HG03457 (cell line): ENCODE results near the gene NBPF11.
"Not testable (repeated sequence)": the region's sequence is repeated elsewhere in the genome, so short reads cannot be mapped to it uniquely, and the experiment has no call there.

ENCODE experiments used
- ATAC-seq: cut with Tn5 transposase; IDR thresholded peaks from one replicate; pipeline ENCODE4 v1.9.1; 2021; ENCODE audit warnings: moderate number of reproducible peaks; ENCODE audit not compliant: unreplicated experiment

Gene NBPF11

GRCh38 chr1:148150014-148150413 lies 2.1 kb downstream of the NBPF11 start:
- not testable (repeated sequence) for ATAC-seq

DNA sequence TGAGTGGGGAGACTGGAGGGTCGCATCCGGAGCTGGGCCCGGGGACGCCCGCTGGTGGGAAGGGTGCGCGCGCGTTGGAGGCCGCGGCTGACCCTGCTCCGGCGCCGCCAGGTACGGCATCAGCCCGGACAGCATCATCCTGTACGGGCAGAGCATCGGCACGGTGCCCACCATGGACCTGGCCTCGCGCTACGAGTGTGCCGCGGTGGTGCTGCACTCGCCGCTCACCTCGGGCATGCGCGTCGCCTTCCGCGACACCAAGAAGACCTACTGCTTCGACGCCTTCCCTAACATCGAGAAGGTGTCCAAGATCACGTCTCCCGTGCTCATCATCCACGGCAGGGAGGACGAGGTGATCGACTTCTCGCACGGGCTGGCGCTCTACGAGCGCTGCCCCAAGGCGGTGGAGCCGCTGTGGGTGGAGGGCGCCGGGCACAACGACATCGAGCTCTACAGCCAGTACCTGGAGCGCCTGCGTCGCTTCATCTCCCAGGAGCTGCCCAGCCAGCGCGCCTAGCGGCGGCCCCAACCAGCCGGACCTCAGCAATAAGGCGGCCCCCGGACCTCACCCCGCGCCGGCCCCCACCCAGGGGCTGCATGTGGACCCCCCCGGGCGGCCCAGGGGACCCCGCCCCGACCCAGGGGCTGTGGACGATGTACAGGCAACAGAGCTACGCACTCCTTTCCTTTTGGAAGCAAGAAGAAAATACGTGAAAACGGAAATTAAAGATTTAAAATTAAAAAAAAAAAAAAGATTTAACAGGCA lies 2.8 kb downstream of the NBPF11 start:
- ATAC-seq: not testable (repeated sequence)

DNA sequence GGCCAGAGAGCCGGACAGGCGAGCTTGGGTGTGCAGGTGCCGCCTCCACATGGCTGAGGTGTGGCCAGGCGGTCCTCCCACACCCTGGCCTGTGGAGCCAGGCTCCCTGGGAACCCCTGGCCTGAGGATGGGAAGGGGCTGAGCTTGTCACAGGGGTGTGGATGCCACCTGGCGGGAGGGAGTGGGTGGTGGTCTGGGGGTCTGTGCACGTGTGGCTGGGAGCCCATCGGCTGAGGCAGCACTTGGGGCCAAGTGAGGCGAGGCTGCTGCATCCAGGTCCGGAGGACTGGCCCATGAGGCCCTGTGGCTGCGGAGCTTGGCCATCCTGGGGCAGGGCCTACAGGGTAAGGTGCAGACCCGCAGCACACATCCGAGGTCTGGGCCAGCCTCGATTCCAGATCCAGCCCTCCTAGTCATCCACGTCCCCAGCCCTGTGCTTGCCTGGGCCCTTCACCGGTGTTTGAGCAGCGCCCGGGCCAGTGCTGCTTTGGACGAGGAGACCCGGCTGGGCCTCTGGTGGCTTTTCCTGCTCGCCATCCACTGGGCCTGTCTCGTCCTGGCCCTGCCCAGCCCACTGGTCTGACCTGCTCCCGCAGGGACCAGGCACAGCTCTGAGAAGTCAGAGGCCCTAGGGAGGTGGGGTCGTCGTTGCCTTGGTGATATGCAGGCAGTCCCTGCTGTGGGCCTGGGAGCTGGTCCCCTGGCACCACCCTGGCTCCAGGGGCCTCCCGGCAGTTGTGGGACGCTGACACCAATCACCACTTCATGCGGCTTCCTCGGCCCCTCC lies 4.8 kb downstream of the NBPF11 start:
- not testable (repeated sequence) for ATAC-seq

DNA sequence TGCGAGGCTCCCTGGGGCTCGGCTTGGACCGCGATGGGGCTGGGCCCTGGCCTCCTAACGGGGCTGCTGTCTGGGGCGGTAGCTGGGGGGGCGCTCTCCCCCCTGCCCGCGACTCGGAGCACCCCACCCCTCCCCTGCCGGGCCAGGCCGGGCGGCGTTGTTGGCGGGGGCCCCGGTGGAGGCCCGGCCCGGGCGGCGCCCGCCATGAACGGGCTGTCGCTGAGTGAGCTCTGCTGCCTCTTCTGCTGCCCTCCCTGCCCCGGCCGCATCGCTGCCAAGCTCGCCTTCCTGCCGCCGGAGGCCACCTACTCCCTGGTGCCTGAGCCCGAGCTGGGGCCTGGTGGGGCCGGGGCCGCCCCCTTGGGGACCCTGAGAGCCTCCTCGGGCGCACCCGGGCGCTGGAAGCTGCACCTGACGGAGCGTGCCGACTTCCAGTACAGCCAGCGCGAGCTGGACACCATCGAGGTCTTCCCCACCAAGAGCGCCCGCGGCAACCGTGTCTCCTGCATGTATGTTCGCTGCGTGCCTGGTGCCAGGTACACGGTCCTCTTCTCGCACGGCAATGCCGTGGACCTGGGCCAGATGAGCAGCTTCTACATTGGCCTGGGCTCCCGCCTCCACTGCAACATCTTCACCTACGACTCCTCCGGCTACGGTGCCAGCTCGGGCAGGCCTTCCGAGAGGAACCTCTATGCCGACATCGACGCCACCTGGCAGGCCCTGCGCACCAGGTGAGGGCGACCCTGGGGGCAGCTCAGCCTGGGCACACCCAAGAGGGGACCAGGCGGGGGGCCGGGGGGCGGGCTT lies 5.7 kb downstream of the NBPF11 start:
- ATAC-seq: not testable (repeated sequence)

GRCh38 chr1:148143223-148143622 lies 8.9 kb downstream of the NBPF11 start:
- not testable (repeated sequence) for ATAC-seq

GRCh38 chr1:148141936-148142335 lies 10.1 kb downstream of the NBPF11 start:
- ATAC-seq: not testable (repeated sequence)

- ATAC-seq: not testable (repeated sequence)
Observed at GRCh38 chr1:148138606-148139005, 13.5 kb downstream of the NBPF11 start.

GRCh38 chr1:148122341-148122740 lies 29.7 kb downstream of the NBPF11 start:
- ATAC-seq: not testable (repeated sequence)

DNA sequence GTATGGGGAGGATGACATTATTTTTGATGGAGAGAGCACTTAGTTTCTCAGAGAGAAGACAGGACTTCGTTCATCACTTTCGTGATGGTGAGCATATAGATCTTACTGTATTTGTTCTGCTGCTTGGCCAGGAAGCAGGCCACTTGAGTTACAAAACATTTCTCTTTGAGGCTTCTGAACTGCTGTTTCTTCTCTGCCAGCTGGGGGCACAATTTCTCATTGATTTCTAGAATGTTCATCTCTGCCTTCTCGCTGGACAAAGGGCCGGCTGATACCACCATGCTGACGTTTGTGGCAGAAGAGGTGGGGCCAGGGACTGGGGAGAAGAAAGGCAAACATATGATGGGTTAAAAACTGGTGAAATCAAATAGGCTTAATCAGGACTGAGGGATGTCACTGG lies 31.7 kb downstream of the NBPF11 start:
- not testable (repeated sequence) for ATAC-seq

- not testable (repeated sequence) for ATAC-seq
Observed at GRCh38 chr1:148095732-148096131, 56.3 kb downstream of the NBPF11 start.

GRCh38 chr1:148086196-148086595 lies 65.9 kb downstream of the NBPF11 start:
- ATAC-seq: not testable (repeated sequence)

GRCh38 chr1:148081205-148081604 lies 70.9 kb downstream of the NBPF11 start:
- ATAC-seq: not testable (repeated sequence)

- not testable (repeated sequence) for ATAC-seq
Observed at GRCh38 chr1:148078632-148079519, 73.2 kb downstream of the NBPF11 start.

DNA sequence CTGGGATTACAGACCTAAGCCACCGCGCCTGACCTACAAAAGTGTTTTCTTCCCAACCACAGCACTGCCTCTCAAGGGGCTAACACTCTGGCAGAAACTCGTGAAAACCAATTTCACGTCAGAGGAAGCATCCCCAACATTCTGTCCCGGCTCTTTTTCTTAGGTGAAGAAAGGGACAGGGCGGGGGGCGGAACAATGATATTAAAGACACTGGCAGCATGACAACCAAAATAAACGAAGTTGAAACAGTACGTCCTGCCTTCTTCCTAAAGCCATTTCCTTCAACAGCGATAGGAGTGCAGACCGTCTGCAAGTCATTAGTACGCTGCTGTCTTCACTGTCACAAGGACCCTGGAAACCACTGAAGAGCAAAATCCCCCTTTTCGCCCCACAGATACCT lies 74.0 kb downstream of the NBPF11 start:
- ATAC-seq: not testable (repeated sequence)

DNA sequence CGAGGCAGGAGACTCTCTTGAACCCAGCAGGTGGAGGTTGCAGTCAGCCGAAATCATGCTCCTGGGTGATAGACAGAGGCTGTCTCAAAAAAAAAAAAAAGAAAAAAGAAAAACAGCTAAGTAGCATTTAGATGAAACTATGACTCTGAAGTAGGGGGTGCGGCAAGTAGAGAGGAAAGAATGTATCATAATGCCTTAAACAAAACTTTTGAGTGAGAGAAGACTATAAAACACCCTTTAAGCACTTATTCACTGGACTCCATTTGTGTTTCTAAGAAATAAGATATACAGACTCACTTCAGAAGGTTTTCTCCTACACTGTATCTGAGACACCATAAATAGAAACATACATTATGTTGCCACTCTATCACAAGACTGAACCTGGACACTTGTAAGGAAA lies 74.6 kb downstream of the NBPF11 start:
- not testable (repeated sequence) for ATAC-seq

DNA sequence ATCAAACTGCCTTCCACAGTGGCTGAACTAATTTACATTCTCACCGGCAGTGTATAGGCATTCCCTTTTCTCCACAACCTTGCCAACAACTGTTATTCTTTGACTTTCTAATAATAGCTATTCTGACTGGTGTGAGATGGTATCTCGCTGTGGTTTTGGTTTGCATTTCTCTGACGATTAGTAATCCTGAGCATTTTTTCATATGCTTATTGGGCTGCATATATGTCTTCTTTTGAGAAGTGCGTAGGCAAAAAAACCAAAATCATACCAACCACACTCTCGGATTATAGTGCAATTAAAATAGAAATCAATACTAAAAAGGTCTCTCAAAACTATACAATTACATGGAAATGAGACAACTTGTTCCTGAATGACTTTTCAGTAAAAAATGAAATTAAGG lies 78.7 kb downstream of the NBPF11 start:
- ATAC-seq: not testable (repeated sequence)

DNA sequence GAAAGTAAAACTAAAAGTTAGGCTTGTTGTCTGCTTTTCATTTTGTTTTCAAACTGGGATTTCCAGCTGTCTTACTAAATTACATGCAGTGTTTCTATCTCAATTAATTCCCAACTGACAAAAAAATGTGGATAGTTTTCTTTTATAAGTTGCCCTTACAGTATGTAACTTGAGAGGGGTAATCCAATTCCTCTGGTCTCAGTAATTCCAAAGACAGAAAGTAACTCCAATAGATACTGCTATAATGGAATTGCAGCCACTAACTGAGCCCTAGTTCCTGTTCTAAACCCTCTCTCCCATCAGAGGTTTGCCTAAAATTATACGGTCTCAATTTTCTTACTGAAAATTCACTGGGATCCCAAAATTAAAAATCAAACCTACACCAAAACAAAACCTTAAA lies 83.5 kb downstream of the NBPF11 start:
- ATAC-seq: not testable (repeated sequence)

DNA sequence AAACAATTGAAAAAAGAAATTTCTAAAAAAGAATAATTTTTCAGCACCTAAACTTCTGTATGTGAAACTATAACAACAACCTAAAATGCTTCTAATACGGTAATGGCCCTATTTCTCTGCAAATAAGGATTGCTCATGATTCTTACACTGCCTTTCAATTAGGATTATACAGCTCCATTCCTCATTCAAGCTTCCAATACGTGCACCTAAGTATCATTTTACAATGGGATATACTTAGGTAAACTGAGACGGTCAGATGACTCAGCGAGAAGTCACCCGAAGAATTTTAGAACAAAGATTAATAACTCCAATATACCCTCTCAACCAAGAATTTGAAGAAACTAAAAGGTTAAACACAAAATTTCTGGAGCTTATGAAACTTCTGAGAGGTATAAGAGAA lies 83.9 kb downstream of the NBPF11 start:
- ATAC-seq: not testable (repeated sequence)

- ATAC-seq: not testable (repeated sequence)
Observed at GRCh38 chr1:148060294-148060701, 91.8 kb downstream of the NBPF11 start.

DNA sequence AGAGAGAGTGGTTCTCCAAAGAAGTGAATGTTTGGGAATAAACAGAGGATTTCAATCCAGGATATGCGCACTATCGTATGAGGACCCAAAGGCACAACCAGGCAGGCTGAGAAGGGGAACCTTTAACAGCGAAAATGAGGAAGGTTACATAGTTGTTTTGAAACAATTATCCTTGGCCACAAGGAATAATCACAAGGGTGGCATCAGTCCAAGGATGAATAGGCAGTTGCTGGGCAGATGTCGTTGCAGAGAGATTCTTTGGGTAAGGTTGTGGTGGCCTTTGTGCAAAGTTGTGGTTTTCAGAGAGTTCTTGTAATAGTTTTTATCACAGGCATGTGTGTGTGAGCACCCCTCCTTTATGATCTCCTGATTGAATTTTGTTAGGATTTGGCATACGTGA lies 94.7 kb downstream of the NBPF11 start:
- not testable (repeated sequence) for ATAC-seq
